ENCODE measurements around the gene KRT13.

The KRT13 gene

DNA sequence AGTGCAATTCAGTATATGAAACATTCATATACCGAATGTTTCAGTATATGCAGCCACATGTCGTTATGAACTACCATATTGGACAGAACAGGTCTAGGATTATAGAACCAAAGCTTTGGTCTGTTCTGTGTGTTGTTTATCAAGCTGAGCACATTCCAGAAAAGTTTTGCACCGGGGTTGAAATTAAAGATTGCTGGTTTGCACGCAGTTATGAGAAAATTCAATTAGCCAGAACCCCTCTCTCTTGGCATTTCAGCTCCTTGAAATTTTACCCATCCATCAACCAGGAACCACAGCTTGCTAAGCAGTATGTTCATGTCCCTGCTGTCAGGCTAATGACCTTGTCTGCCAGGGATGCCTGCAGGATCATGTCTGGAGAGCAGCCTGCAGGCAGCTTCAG lies 47.7 kb downstream of the KRT13 start:
- no peak for DNase-seq (ENCODE audit: low read depth in 2 of 2)
- TF ChIP-seq CTCF (IDR thresholded peaks at IDR 0.05; ENCODE audit: low read depth, low read length) = no peak

GRCh38 chr17:41456204-41456603 lies 49.2 kb downstream of the KRT13 start:
- no peak overlapping the region for H3K4me3 ChIP-seq (replicated peaks in 1 of 2; ENCODE audit: low read depth in 2 of 2, low read length in 2 of 2)

More for the DNA sequence above, 47.7 kb downstream of the KRT13 start:
- no peak overlapping the region for H3K4me3 ChIP-seq (replicated peaks in 1 of 2; ENCODE audit: low read depth in 2 of 2, low read length in 2 of 2)

DNA sequence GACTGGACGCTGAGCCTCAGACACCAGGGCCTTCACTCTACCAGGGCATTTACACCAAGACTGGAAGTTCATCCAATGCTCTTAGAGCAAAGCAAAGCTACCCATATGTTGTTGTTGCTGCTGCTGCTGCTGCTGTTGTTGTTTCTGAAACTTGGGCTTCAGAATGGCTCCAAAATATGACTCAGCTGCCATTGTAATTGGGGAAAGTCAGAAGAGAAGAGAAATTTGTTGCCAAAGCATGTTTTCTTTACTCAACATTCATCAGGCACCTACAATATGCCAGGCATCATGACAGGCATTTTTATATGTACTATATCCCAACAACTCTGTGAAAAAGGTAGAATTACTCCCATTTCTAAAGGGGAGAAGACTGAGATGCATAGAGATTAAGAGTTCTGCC lies 50.2 kb downstream of the KRT13 start:
- TF ChIP-seq CTCF (IDR thresholded peaks at IDR 0.05; ENCODE audit: low read depth, low read length) = no peak
- DNase-seq (ENCODE audit: low read depth in 2 of 2) = peak in 1 of 2 donors; percentile 43
- no peak overlapping the region for H3K4me3 ChIP-seq (replicated peaks in 1 of 2; ENCODE audit: low read depth in 2 of 2, low read length in 2 of 2)

More at GRCh38 chr17:41456204-41456603, 49.2 kb downstream of the KRT13 start:
- TF ChIP-seq CTCF (IDR thresholded peaks at IDR 0.05; ENCODE audit: low read depth, low read length) = peak; percentile 15
- no peak for DNase-seq (ENCODE audit: low read depth in 2 of 2)

DNA sequence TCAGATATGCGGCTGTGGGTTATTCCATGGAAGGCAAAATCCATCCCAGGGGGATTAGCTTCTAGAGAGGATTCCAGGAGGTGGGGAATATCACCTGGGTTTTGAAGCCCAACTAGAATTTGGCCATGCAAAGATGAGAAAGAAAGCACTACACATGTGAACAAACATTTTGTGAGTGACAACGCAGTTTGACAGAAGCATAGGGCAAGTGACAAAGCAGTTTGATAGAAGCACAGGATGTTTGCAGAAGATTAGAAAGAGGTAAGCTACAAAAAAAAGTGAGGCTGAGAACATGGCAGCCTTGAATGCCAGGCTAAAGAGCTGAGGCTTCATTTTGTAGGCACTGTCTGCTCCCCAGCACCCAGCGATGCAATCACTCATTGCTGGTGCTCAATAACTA lies 52.3 kb downstream of the KRT13 start:
- no peak overlapping the region for H3K4me3 ChIP-seq (replicated peaks in 1 of 2; ENCODE audit: low read depth in 2 of 2, low read length in 2 of 2)
- no peak for DNase-seq (ENCODE audit: low read depth in 2 of 2)
- TF ChIP-seq CTCF (IDR thresholded peaks at IDR 0.05; ENCODE audit: low read depth, low read length) = no peak

GRCh38 chr17:41452281-41452680 lies 53.1 kb downstream of the KRT13 start:
- no peak for DNase-seq (ENCODE audit: low read depth in 2 of 2)
- no peak for TF ChIP-seq CTCF (IDR thresholded peaks at IDR 0.05; ENCODE audit: low read depth, low read length)

DNA sequence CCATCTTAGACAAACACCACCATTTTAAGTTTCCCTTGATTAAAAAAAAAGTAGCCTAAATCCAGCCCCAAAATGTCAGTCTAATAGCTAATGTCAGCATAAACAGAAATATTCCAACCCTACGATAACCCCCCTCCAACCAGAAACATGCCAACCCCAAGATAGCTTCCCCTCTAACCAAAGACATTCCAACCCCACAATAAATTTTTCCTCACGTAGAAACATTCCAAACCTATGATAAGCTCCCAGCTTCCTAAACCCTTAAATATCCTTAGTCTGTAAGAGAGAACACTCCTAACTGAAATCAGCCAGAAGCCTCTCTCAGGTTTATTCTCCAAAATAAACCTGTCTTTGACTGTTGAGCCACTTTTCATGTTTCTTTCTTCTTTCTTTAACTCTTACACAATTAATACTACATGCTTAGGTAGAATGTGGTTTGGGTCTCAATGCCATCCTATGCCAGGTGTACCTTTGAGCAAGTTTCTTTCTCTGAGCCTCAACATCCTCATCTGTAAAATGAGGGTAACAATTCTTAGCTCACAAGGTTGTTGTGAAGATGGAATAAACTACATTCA lies 54.2 kb downstream of the KRT13 start:
- TF ChIP-seq CTCF (IDR thresholded peaks at IDR 0.05; ENCODE audit: low read depth, low read length) = no peak
- H3K4me3 ChIP-seq (replicated peaks in 1 of 2; ENCODE audit: low read depth in 2 of 2, low read length in 2 of 2) = no peak overlapping the region
- peak in 1 of 2 donors; percentile 9 for DNase-seq (ENCODE audit: low read depth in 2 of 2)

More at GRCh38 chr17:41452281-41452680, 53.1 kb downstream of the KRT13 start:
- no peak overlapping the region for H3K4me3 ChIP-seq (replicated peaks in 1 of 2; ENCODE audit: low read depth in 2 of 2, low read length in 2 of 2)
